A549 (cell line): ENCODE results near the gene KIF1A. TPM values are rescaled to one million over a fixed set of nuclear protein-coding genes. Genes with fewer than 3 reads are reported as not detected.

Experiments used
- ATAC-seq, 2 experiments: fragments of 200-7000 bp in 1 of 2; fragments of >200 bp in 1 of 2; cut with Nextera tagmentation in 1 of 2; cut with Tn5 transposase in 1 of 2; 3 replicates each; pipeline versions ENCODE4 v1.8.0 to v1.9.1; 2018 to 2020; ENCODE audit warnings: mild to moderate bottlenecking in 1 of 2, moderate library complexity in 1 of 2
- CTCF ChIA-PET: fragments of 300-600 bp; sonication (Branson Sonifier 250); formaldehyde crosslinking; extraction: SDS; loops from one replicate; lab custom pipeline; 2021; ENCODE audit warnings: antibody characterized with exemption, inconsistent platforms; lab: Yijun Ruan, JAX
- POLR2A ChIA-PET: fragments of 350-600 bp; formaldehyde crosslinking; extraction: SDS; loops from one replicate; lab custom pipeline; 2021; ENCODE audit warnings: antibody characterized with exemption, inconsistent platforms; lab: Yijun Ruan, JAX
- DNase-seq, 2 experiments: peaks; one replicate each; pipeline versions ENCODE4 v3.0.0 to v3.0.0-alpha.2; 2011 to 2016; ENCODE audit warnings: low read depth in 1 of 2, low spot score in 1 of 2
- FAIRE-seq: peaks from 2 replicates; lab custom pipeline; 2011; peaks lifted over from hg19 to GRCh38; lab: Jason Lieb, UNC
- H3K27ac ChIP-seq, 2 experiments: fragments of >200 bp; sonication (Bioruptor Twin); formaldehyde crosslinking; 3 replicates each; pipeline ENCODE4 v1.5.1; 2016 to 2017
- H3K4me1 ChIP-seq: fragments of >200 bp; sonication (Bioruptor Twin); formaldehyde crosslinking; 3 replicates; pipeline ENCODE4 v1.6.1; 2016
- H3K4me2 ChIP-seq: fragments of >200 bp; sonication (Bioruptor Twin); formaldehyde crosslinking; 3 replicates; pipeline ENCODE4 v1.6.1; 2016
- H3K4me3 ChIP-seq: fragments of >200 bp; sonication (Bioruptor Twin); formaldehyde crosslinking; 3 replicates; pipeline ENCODE4 v1.5.1; 2016
- H3K9me3 ChIP-seq: fragments of >200 bp; sonication (Bioruptor Twin); formaldehyde crosslinking; 3 replicates; pipeline ENCODE4 v1.6.1; 2016
- CBX2 ChIP-seq: fragments of 200-600 bp; sonication (generic); IDR thresholded peaks from 2 replicates; pipeline ENCODE4 v1.6.1; 2016; ENCODE audit warnings: low read depth, mild to moderate bottlenecking, borderline replicate concordance
- CEBPB ChIP-seq, 2 experiments: fragments of >200 bp in 1 of 2; sonication (Bioruptor Twin) in 1 of 2; formaldehyde crosslinking in 1 of 2; IDR thresholded peaks; 2 replicates each; pipeline ENCODE4 v1.6.1; 2012 to 2016
- EP300 ChIP-seq, 2 experiments: fragments of >200 bp; sonication (Bioruptor Twin); formaldehyde crosslinking; IDR thresholded peaks; 2 replicates in 1 of 2; 3 replicates in 1 of 2; pipeline ENCODE4 v1.6.1; 2016 to 2017
- ESRRA ChIP-seq: fragments of 150-350 bp; IDR thresholded peaks from 2 replicates; pipeline ENCODE4 v1.6.1; 2014; ENCODE audit warnings: mild to moderate bottlenecking, low read length, borderline replicate concordance
- FOSB ChIP-seq: fragments of 250-450 bp; sonication (Bioruptor Pico); IDR thresholded peaks from 2 replicates; pipeline ENCODE4 v1.5.0; 2020; ENCODE audit warnings: mild to moderate bottlenecking, moderate library complexity
- FOSL2 ChIP-seq, 2 experiments: fragments of 450-650 bp in 1 of 2; fragments of >200 bp in 1 of 2; sonication (Bioruptor Twin) in 1 of 2; formaldehyde crosslinking; IDR thresholded peaks; 2 replicates each; pipeline versions ENCODE4 v1.5.0 to v1.6.1; 2016 to 2020; ENCODE audit warnings: mild to moderate bottlenecking in 1 of 2, moderate library complexity in 1 of 2
- FOXS1 ChIP-seq: fragments of 250-450 bp; sonication (Bioruptor Pico); IDR thresholded peaks from 2 replicates; pipeline ENCODE4 v1.5.0; 2020; ENCODE audit warnings: mild to moderate bottlenecking, moderate library complexity
- HOXA7 ChIP-seq: fragments of 250-450 bp; sonication (Bioruptor Pico); IDR thresholded peaks from 2 replicates; pipeline ENCODE4 v1.5.0; 2020; ENCODE audit warnings: mild to moderate bottlenecking, moderate library complexity
- KDM1A ChIP-seq: fragments of 200-600 bp; sonication (generic); IDR thresholded peaks from 2 replicates; pipeline ENCODE4 v1.6.1; 2016; ENCODE audit warnings: low read depth, mild to moderate bottlenecking
- KDM5A ChIP-seq: fragments of 200-600 bp; sonication (generic); IDR thresholded peaks from 2 replicates; pipeline ENCODE4 v1.6.1; 2016; ENCODE audit warnings: antibody characterized with exemption, mild to moderate bottlenecking
- MYC ChIP-seq: IDR thresholded peaks from 2 replicates; pipeline ENCODE4 v1.6.1; 2012; ENCODE audit warnings: mild to moderate bottlenecking, inconsistent platforms, low read length, improper control_type of control experiment, borderline replicate concordance
- NPAS2 ChIP-seq: fragments of 250-450 bp; sonication (Bioruptor Pico); IDR thresholded peaks from 2 replicates; pipeline ENCODE4 v1.8.0; 2022; ENCODE audit warnings: mild to moderate bottlenecking, moderate library complexity, borderline replicate concordance
- NR3C1 ChIP-seq: fragments of >200 bp; sonication (Bioruptor Twin); formaldehyde crosslinking; IDR thresholded peaks from 3 replicates; pipeline ENCODE4 v1.6.1; 2017
- POLR2A ChIP-seq: IDR thresholded peaks from 2 replicates; pipeline ENCODE4 v1.6.1; 2012; ENCODE audit warnings: mild to moderate bottlenecking, low read length
- POLR2AphosphoS2 ChIP-seq: conservative IDR thresholded peaks from 2 replicates; pipeline ENCODE4 v1.6.1; 2012; ENCODE audit warnings: low read length, improper control_type of control experiment, inconsistent platforms
- RAD21 ChIP-seq, 2 experiments: fragments of >200 bp in 1 of 2; sonication (Bioruptor Twin) in 1 of 2; formaldehyde crosslinking in 1 of 2; IDR thresholded peaks in 1 of 2; conservative IDR thresholded peaks in 1 of 2; 2 replicates in 1 of 2; 3 replicates in 1 of 2; pipeline ENCODE4 v1.6.1; 2012 to 2018; ENCODE audit warnings: inconsistent platforms in 1 of 2
- RARB ChIP-seq: fragments of 250-450 bp; sonication (Bioruptor Pico); IDR thresholded peaks from 2 replicates; pipeline ENCODE4 v1.8.0; 2021; ENCODE audit warnings: mild to moderate bottlenecking, moderate library complexity
- SMC3 ChIP-seq: fragments of >200 bp; sonication (Bioruptor Twin); formaldehyde crosslinking; IDR thresholded peaks from 3 replicates; pipeline ENCODE4 v1.6.1; 2018; ENCODE audit warnings: inconsistent platforms
- SREBF2 ChIP-seq: fragments of 450-650 bp; IDR thresholded peaks from 2 replicates; pipeline ENCODE4 v1.6.1; 2014; ENCODE audit warnings: mild to moderate bottlenecking, moderate library complexity
- ZC3H11A ChIP-seq: fragments of 450-650 bp; IDR thresholded peaks from 2 replicates; pipeline ENCODE4 v1.6.1; 2014; ENCODE audit warnings: antibody characterized with exemption, mild to moderate bottlenecking
- ZFP36 ChIP-seq: fragments of 450-650 bp; IDR thresholded peaks from 2 replicates; pipeline ENCODE4 v1.6.1; 2014; ENCODE audit warnings: borderline replicate concordance; ENCODE audit not compliant: partially characterized antibody
- ZNF302 ChIP-seq: fragments of 250-450 bp; sonication (Bioruptor Pico); IDR thresholded peaks from 2 replicates; pipeline ENCODE4 v1.9.0; 2021; ENCODE audit warnings: inconsistent platforms, mild to moderate bottlenecking, moderate library complexity
- WGBS: methylation state at CpG from one replicate; pipeline ENCODE4 v1.1.6; 2017; ENCODE audit errors: missing lambda C conversion rate; 5-methylcytosine and 5-hydroxymethylcytosine counted together
- polyA plus RNA-seq, 4 experiments: library from polyadenylated mRNA; depleted of rRNA in 3 of 4; stranded (reverse); fragments of >200 nt; fragmentation: RNase III in 1 of 4; extraction: RNeasy Plus Mini Kit Qiagen cat#74134 plus additional on column Dnase treatment in 1 of 4; gene quantifications; 2 replicates in 3 of 4; 3 replicates in 1 of 4; pipeline ENCODE4 v1.2.3, GENCODE V29; 2011 to 2017
- TF ChIP-seq, protein P1 (sequence below): fragments of 250-450 bp; sonication (Bioruptor Pico); IDR thresholded peaks from 2 replicates; pipeline ENCODE4 v1.5.0; 2021; ENCODE audit warnings: mild to moderate bottlenecking, moderate library complexity, borderline replicate concordance
- TF ChIP-seq, protein P2 (sequence below): fragments of >200 bp; sonication (Bioruptor Twin); formaldehyde crosslinking; IDR thresholded peaks from 2 replicates; pipeline ENCODE4 v1.6.1; 2016
- TF ChIP-seq, protein P3 (sequence below): fragments of >200 bp; sonication (Bioruptor Twin); formaldehyde crosslinking; IDR thresholded peaks from 3 replicates; pipeline ENCODE4 v1.6.1; 2016
- TF ChIP-seq, protein P4 (sequence below): IDR thresholded peaks from 2 replicates; pipeline ENCODE4 v1.6.1; 2012
- TF ChIP-seq, protein P5 (sequence below): IDR thresholded peaks from 2 replicates; pipeline ENCODE4 v1.6.1; 2012

KIF1A gene
- polyA plus RNA-seq, 2 of the 4 experiments (the other 2 are of a cell fraction), result 0.28 to 0.50 TPM

DNA sequence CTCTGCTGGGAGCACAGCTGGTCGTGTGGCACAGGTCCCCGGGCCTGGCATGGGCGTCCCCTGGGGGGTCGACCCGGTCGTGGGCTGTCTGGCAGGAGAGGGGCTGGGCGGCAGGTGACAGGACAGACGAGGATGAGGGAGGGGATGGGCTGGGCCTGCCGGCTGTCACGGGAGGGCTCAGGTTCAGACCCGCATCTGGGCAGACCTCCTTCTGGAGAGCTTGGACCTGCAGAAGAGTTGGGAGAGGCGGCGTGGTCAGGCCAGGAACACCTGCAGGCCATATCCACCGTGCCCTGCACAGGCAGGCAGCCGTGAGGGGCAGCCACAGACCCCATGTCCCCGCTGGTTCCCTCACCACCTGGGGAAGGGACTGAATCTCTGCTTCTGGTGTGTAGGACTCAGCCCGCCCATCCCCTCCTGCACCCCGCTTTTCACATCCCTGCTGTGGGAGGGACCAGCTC, 102.8 kb downstream of the KIF1A start:
- Histone ChIP-seq H3K4me3 (no peak overlapping the region), H3K4me2 (no peak overlapping the region), H3K4me1 (no peaks in the 10 kb centered on the region), H3K9me3 (no peaks in the 10 kb centered on the region), H3K27ac (no peak overlapping the region)
- DNase-seq (no peak), ATAC-seq (no peak), FAIRE-seq (no peak)
- 68% methylated on average over 8 of the region's 18 CpGs for whole genome bisulfite sequencing
- TF ChIP-seq FOXS1 (CRISPR knock-in tag) (no peak), RARB (CRISPR knock-in tag) (no peak), POLR2A (no peak), ZNF302 (CRISPR knock-in tag) (no peak), FOSB (CRISPR knock-in tag) (no peak), MYC (no peak), EP300 (IDR thresholded peaks at IDR 0.05) (no peak), ESRRA (no peak), SREBF2 (no peak), KDM5A (no peak)
- TF ChIP-seq, protein P1, sequence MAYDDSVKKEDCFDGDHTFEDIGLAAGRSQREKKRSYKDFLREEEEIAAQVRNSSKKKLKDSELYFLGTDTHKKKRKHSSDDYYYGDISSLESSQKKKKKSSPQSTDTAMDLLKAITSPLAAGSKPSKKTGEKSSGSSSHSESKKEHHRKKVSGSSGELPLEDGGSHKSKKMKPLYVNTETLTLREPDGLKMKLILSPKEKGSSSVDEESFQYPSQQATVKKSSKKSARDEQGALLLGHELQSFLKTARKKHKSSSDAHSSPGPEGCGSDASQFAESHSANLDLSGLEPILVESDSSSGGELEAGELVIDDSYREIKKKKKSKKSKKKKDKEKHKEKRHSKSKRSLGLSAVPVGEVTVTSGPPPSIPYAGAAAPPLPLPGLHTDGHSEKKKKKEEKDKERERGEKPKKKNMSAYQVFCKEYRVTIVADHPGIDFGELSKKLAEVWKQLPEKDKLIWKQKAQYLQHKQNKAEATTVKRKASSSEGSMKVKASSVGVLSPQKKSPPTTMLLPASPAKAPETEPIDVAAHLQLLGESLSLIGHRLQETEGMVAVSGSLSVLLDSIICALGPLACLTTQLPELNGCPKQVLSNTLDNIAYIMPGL (CRISPR knock-in tag), result no peak
- TF ChIP-seq, protein P2, sequence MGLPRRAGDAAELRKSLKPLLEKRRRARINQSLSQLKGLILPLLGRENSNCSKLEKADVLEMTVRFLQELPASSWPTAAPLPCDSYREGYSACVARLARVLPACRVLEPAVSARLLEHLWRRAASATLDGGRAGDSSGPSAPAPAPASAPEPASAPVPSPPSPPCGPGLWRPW, result no peak
- CTCF ChIA-PET, result no interaction called here
- POLR2A ChIA-PET, result no interaction called here

DNA sequence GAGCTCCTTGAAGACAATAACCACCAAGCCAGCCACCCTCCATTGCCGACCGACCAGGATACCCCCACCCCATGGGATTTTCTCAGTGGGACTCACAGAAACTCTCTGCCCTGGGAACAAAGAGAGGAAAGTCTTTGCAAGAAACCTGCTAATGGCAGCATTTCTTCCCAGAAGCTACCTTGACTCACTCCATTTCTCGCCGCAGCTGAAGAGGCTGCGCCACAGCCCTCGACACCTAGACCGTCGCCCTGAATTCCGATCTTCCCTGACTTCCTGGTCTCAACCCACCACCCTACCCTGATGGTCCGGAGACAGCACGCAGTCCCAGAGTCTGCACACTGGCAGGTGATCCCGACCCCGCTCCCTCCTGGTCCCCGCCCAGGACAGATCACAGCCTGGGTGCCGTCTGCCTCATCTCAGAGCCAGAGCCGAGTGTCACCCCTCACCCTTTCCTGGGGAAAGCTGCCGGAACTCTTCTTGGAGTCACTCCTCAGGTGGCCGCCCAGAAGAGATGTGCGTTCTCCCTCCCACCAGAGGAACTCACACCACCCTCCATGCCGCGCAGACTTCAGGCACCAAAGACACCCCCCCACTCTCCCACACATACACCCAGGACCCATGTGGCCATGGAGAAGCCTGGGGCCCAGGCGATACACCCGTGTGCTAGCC, 103.8 kb downstream of the KIF1A start:
- no peak for FAIRE-seq
- no peak overlapping the region for H3K4me2 ChIP-seq
- H3K9me3 ChIP-seq, result no peaks in the 10 kb centered on the region
- ATAC-seq, result no peak
- no peaks in the 10 kb centered on the region for H3K4me1 ChIP-seq
- H3K4me3 ChIP-seq, result no peak overlapping the region
- CTCF ChIA-PET, result no interaction called here
- WGBS, result 84% methylated on average over 18 of the region's 23 CpGs
- DNase-seq, result no peak
- no peak for TF ChIP-seq RARB (CRISPR knock-in tag)
- no peak for TF ChIP-seq FOSL2 (IDR thresholded peaks at IDR 0.05)
- TF ChIP-seq FOSL2 (CRISPR knock-in tag; IDR thresholded peaks at IDR 0.05), result no peak
- no peak for TF ChIP-seq NPAS2 (CRISPR knock-in tag)
- TF ChIP-seq HOXA7 (CRISPR knock-in tag), result no peak
- TF ChIP-seq SMC3, result no peak
- TF ChIP-seq ZC3H11A, result no peak
- TF ChIP-seq KDM1A, result no peak
- no peak for TF ChIP-seq CBX2
- POLR2A ChIA-PET, result no interaction called here
- no peak overlapping the region for H3K27ac ChIP-seq

DNA sequence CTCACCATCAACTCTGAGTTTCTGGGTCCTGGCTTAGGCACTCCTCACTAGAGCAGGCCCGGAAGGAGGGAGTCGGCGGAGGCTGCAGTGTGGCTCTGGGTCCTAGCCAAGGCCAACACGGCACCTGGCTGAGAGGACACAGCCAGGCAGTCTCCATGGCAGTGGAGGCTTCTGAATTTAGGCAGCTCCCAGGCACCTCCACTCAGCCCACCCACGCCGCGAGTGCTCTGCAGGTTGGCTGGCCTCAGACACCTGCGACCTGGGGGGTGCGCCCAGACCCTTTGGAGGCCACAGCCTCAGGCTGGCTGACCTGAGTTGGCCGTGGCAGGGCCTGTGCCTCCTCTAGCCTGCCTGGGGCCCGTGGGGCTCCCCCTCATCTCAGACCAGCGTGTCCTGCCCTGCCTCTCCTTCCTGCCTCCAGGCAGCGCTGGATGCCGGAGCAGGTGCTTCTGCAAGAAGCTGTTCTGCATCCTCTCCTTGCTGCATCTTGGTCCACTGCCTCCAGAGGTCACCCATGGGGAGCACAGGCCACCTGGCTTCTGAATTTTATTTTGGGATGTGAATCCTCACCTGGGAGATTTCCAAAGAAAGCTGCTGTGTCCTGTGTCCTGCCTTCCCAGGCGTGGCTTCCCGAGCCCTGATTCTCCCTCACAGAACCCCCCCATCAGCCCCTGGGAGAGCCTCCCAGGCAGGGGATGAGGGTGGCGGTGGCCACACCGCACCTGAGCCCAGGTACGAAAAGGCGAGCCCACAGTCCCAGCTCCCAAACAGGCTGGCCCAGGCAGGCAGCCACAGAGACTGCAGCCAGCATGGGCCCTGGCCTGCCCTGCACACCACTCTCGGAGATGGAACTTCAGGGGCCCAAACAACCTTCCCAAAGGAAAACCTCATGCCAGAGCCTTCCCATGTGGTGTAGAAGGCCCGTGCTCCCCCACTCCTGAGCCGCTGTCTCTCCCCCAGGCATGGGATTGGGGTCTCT, 105.0 kb downstream of the KIF1A start:
- H3K4me2 ChIP-seq, result no peak overlapping the region
- H3K27ac ChIP-seq, result no peak overlapping the region
- no peak for FAIRE-seq
- ChIA-PET POLR2A (no interaction called here), CTCF (interaction anchor here (0.5 kb wide), 1 partner anchor 9 kb away, joined by 3 read pairs; no protein-coding TSS in a partner anchor)
- ATAC-seq, result no peak; a peak in 2 of 6 replicates
- WGBS, result 75% methylated on average over 6 of the region's 23 CpGs
- DNase-seq, result no peak
- no peak overlapping the region for H3K4me3 ChIP-seq
- no peaks in the 10 kb centered on the region for H3K4me1 ChIP-seq
- no peaks in the 10 kb centered on the region for H3K9me3 ChIP-seq
- TF ChIP-seq SREBF2, result no peak
- TF ChIP-seq, protein P3, sequence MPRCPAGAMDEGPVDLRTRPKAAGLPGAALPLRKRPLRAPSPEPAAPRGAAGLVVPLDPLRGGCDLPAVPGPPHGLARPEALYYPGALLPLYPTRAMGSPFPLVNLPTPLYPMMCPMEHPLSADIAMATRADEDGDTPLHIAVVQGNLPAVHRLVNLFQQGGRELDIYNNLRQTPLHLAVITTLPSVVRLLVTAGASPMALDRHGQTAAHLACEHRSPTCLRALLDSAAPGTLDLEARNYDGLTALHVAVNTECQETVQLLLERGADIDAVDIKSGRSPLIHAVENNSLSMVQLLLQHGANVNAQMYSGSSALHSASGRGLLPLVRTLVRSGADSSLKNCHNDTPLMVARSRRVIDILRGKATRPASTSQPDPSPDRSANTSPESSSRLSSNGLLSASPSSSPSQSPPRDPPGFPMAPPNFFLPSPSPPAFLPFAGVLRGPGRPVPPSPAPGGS, result no peak
- TF ChIP-seq RAD21 (conservative IDR thresholded peaks at IDR 0.05 in 1 of 2, IDR thresholded peaks at IDR 0.05 in 1 of 2), result no peak
- no peak for TF ChIP-seq CEBPB (IDR thresholded peaks at IDR 0.05)
- TF ChIP-seq, protein P4, sequence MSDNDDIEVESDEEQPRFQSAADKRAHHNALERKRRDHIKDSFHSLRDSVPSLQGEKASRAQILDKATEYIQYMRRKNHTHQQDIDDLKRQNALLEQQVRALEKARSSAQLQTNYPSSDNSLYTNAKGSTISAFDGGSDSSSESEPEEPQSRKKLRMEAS, result no peak
- TF ChIP-seq, protein P5, sequence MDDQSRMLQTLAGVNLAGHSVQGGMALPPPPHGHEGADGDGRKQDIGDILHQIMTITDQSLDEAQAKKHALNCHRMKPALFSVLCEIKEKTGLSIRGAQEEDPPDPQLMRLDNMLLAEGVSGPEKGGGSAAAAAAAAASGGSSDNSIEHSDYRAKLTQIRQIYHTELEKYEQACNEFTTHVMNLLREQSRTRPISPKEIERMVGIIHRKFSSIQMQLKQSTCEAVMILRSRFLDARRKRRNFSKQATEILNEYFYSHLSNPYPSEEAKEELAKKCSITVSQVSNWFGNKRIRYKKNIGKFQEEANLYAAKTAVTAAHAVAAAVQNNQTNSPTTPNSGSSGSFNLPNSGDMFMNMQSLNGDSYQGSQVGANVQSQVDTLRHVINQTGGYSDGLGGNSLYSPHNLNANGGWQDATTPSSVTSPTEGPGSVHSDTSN, result no peak
- TF ChIP-seq KDM5A, result no peak
- TF ChIP-seq NR3C1, result no peak
- no peak for TF ChIP-seq POLR2AphosphoS2
- TF ChIP-seq RARB (CRISPR knock-in tag), result no peak
- no peak for TF ChIP-seq ZFP36
